Vagina (tissue), 2 donors: ENCODE measurements around the gene ABLIM1. TPM values are rescaled to one million over a fixed set of nuclear protein-coding genes. Genes with fewer than 3 reads are reported as not detected.

Experiments used
- DNase-seq, 2 donors: peaks; one replicate each; pipeline ENCODE4 v3.0.0-alpha.2; 2017; ENCODE audit errors: extremely low spot score in 2 of 2
- H3K27ac ChIP-seq: fragments of 200-600 bp; sonication (generic); one replicate; pipeline ENCODE4 v1.5.1; 2019
- H3K27me3 ChIP-seq: fragments of 200-600 bp; sonication (generic); one replicate; pipeline ENCODE4 v1.5.1; 2019
- H3K36me3 ChIP-seq, 2 donors: fragments of 200-600 bp; sonication (generic); one replicate each; pipeline ENCODE4 v1.5.1; 2017 to 2019
- H3K4me1 ChIP-seq: fragments of 200-600 bp; sonication (generic); one replicate; pipeline ENCODE4 v1.5.1; 2019
- H3K4me3 ChIP-seq, 2 donors: fragments of 200-600 bp; sonication (generic); 1 replicate in 1 of 2; 2 replicates in 1 of 2; pipeline ENCODE4 v1.5.1; 2016 to 2019
- H3K9me3 ChIP-seq: fragments of 200-600 bp; sonication (generic); one replicate; pipeline ENCODE4 v1.5.1; 2019
- POLR2A ChIP-seq, 2 donors: fragments of 450-650 bp; IDR thresholded peaks; one replicate each; pipeline ENCODE4 v1.6.1; 2017; ENCODE audit warnings: antibody characterized with exemption in 2 of 2, mild to moderate bottlenecking in 2 of 2, moderate library complexity in 2 of 2
- POLR2AphosphoS5 ChIP-seq, 2 donors: sonication (generic); formaldehyde crosslinking; IDR thresholded peaks; one replicate each; pipeline ENCODE4 v1.9.0; 2017; ENCODE audit warnings: antibody characterized with exemption in 2 of 2, mild to moderate bottlenecking in 2 of 2, low read depth in 1 of 2; ENCODE audit not compliant: insufficient read depth in 1 of 2
- intact Hi-C: fragments of 100-400 bp; cut with DNase I; formaldehyde crosslinking; loops from one replicate; pipeline ENCODE4 v1.15.1; 2023
- total RNA-seq: library from RNA; depleted of rRNA; stranded (reverse); fragments of >200 nt; gene quantifications from one replicate; pipeline ENCODE4 v1.2.3, GENCODE V29; 2016
- TF ChIP-seq, protein P1 (sequence below), 3 experiments: fragments of 450-650 bp in 2 of 3; fragments of 200-600 bp in 1 of 3; sonication (generic) in 1 of 3; IDR thresholded peaks; one replicate each; pipeline ENCODE4 v1.5.1; 2017 to 2019; ENCODE audit warnings: antibody characterized with exemption in 3 of 3, mild to moderate bottlenecking in 2 of 3, moderate library complexity in 2 of 3

The ABLIM1 gene
- total RNA-seq, 1 donor from 2014 or later = 176 TPM

DNA sequence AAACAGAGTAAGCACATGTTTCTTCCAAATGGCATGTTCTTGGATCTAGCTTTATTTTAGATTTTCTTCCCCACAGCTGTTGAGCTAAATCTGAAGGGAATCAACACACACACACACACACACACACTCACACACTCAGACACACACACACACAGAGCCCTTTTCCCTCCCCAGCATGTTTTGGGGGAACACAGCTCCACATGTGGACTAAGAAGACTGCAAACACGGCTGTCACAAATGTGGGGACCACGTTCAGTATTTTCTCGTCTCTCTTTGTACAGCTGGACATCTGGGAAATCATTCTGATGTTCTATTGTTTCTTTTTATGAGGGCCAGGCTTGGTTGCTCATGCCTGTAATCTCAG lies 116.3 kb downstream of the ABLIM1 start:
- intact Hi-C loops = no loop called here
- Histone ChIP-seq H3K4me1 (peaks cover 41% of the 10 kb centered on the region), H3K27me3 (no peaks in the 10 kb centered on the region), H3K36me3 (no peaks in the 10 kb centered on the region), H3K9me3 (no peaks in the 10 kb centered on the region), H3K4me3 (no peak overlapping the region), H3K27ac (peak overlapping the region; percentile 79)
- DNase-seq = no peak
- TF ChIP-seq, protein P1, sequence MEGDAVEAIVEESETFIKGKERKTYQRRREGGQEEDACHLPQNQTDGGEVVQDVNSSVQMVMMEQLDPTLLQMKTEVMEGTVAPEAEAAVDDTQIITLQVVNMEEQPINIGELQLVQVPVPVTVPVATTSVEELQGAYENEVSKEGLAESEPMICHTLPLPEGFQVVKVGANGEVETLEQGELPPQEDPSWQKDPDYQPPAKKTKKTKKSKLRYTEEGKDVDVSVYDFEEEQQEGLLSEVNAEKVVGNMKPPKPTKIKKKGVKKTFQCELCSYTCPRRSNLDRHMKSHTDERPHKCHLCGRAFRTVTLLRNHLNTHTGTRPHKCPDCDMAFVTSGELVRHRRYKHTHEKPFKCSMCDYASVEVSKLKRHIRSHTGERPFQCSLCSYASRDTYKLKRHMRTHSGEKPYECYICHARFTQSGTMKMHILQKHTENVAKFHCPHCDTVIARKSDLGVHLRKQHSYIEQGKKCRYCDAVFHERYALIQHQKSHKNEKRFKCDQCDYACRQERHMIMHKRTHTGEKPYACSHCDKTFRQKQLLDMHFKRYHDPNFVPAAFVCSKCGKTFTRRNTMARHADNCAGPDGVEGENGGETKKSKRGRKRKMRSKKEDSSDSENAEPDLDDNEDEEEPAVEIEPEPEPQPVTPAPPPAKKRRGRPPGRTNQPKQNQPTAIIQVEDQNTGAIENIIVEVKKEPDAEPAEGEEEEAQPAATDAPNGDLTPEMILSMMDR (IDR thresholded peaks at IDR 0.05) = no peak
- TF ChIP-seq POLR2A (IDR thresholded peaks at IDR 0.05) = no peak
- TF ChIP-seq POLR2AphosphoS5 (IDR thresholded peaks at IDR 0.05; ENCODE audit: insufficient read depth in 1 of 2, low read depth in 1 of 2) = peak in 1 of 2 donors; percentile 3

DNA sequence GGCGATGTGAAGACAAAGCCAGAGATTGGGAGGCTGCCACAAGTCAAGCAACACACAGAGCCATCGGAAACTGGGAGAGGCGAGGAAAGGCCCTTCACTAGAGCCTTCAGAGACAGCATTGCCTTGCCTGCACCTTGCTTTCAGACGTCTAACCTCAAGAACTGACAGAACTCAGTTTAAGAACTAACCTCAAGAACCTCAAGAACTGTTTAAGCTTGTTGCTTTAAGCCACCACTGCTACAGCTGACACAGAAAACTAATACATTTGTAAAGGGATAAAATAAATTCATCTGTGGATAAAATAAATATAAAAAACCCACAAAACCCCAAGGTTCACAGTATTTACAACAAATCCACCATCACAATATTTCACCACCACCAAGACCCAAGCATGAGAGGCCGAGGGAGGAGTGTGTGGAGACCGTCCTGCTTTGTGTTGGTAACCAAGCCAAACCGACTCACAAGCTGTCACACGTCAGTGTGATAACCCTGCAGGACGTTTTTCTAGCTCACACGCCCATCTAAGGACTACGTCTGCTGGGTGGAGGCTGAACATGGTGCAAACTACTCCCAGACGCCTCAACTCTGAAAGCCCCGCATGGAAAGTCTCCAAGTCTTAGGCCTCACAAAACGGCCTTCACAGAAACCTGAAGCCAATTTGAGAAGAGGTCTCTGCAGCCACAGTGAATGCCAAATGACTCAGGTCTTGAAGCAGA lies 116.8 kb downstream of the ABLIM1 start:
- peak overlapping the region; percentile 79 for H3K27ac ChIP-seq
- H3K4me1 ChIP-seq = peaks cover 41% of the 10 kb centered on the region
- no peaks in the 10 kb centered on the region for H3K9me3 ChIP-seq
- no peaks in the 10 kb centered on the region for H3K27me3 ChIP-seq
- no peaks in the 10 kb centered on the region for H3K36me3 ChIP-seq
- no peak overlapping the region for H3K4me3 ChIP-seq
- TF ChIP-seq POLR2AphosphoS5 (IDR thresholded peaks at IDR 0.05; ENCODE audit: insufficient read depth in 1 of 2, low read depth in 1 of 2) (peak; percentile 38 to 69), POLR2A (IDR thresholded peaks at IDR 0.05) (no peak)
- TF ChIP-seq, protein P1 (IDR thresholded peaks at IDR 0.05) = no peak
- DNase-seq = peak in 1 of 2 donors; percentile 98
- intact Hi-C loops = no loop called here

DNA sequence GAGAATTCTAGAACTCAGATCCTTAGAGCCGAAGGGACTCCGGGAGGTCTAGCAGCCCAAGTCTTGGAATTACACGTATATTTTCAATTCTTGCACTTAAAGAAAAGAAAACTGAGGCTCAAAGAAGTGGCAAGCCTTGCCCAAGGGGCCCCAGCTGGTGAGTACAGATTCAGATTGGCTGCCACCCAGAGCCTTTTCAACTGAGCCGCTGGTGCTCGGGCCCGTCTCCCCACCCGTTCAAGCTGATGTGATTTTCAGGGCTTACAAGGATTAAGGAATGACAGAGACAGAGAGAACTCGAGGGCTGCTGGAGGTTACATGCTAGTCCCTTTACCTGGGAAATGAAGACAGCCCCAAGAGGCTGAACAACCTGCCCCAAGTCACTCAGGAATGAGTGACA lies 117.8 kb downstream of the ABLIM1 start:
- DNase-seq = no peak
- intact Hi-C loops = no loop called here
- H3K27ac ChIP-seq = peak overlapping the region; percentile 79

DNA sequence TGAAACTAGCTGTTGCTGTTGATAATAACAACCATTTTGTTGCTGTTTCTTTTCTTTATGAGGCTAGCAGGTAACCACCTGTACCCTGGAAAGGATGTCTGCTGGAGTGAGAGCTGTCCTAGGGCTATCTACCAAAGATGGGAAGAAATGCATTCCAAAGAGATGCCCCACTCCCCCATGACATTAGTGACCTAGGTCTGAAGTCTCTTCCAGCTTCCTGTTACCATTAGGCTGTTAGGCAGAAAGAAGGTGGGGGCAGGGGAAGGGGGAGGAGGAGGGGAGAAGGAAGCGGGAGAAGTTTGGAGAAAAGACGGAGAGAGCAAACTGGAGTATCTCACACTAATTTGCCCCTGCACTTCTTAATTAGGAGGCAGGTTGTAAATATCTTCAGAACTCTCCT lies 118.5 kb downstream of the ABLIM1 start:
- intact Hi-C loops = no loop called here
- H3K36me3 ChIP-seq = no peaks in the 10 kb centered on the region

More for the DNA sequence above, 117.8 kb downstream of the ABLIM1 start:
- Histone ChIP-seq H3K4me1 (peaks cover 41% of the 10 kb centered on the region), H3K27me3 (no peaks in the 10 kb centered on the region), H3K9me3 (no peaks in the 10 kb centered on the region), H3K36me3 (no peaks in the 10 kb centered on the region), H3K4me3 (no peak overlapping the region)
- TF ChIP-seq POLR2A (IDR thresholded peaks at IDR 0.05) = no peak
- no peak for TF ChIP-seq POLR2AphosphoS5 (IDR thresholded peaks at IDR 0.05; ENCODE audit: insufficient read depth in 1 of 2, low read depth in 1 of 2)
- TF ChIP-seq, protein P1 (IDR thresholded peaks at IDR 0.05) = no peak

More for the DNA sequence above, 118.5 kb downstream of the ABLIM1 start:
- Histone ChIP-seq H3K9me3 (no peaks in the 10 kb centered on the region), H3K27ac (no peak overlapping the region), H3K27me3 (no peaks in the 10 kb centered on the region), H3K4me3 (no peak overlapping the region), H3K4me1 (peaks cover 41% of the 10 kb centered on the region)
- no peak for TF ChIP-seq POLR2AphosphoS5 (IDR thresholded peaks at IDR 0.05; ENCODE audit: insufficient read depth in 1 of 2, low read depth in 1 of 2)
- no peak for TF ChIP-seq POLR2A (IDR thresholded peaks at IDR 0.05)
- TF ChIP-seq, protein P1 (IDR thresholded peaks at IDR 0.05) = no peak
- no peak for DNase-seq
